H1 (cell line): ENCODE results near the gene BRD3OS. TPM values are rescaled to one million over a fixed set of nuclear protein-coding genes. Genes with fewer than 3 reads are reported as not detected.

Source experiments
- CTCF ChIA-PET: fragments of 300-600 bp; sonication (Branson Sonifier 250); formaldehyde crosslinking; loops from one replicate; lab custom pipeline; 2021; ENCODE audit not compliant: partially characterized antibody; lab: Charles Lee
- POLR2A ChIA-PET: fragments of 300-600 bp; sonication (Branson Sonifier 250); formaldehyde crosslinking; loops from one replicate; lab custom pipeline; 2021; ENCODE audit warnings: inconsistent platforms; ENCODE audit not compliant: partially characterized antibody; lab: Charles Lee
- DNase-seq, 2 experiments: peaks; one replicate each; pipeline versions ENCODE4 v3.0.0 to v3.0.0-alpha.2; 2010 to 2022; ENCODE audit warnings: low spot score in 2 of 2, low read depth in 1 of 2, mixed read lengths in 1 of 2
- FAIRE-seq: peaks from 2 replicates; lab custom pipeline; 2011; peaks lifted over from hg19 to GRCh38; lab: Jason Lieb, UNC
- H2AFZ ChIP-seq: 2 replicates; pipeline ENCODE4 v1.8.1; 2012; ENCODE audit warnings: low read length, inconsistent platforms
- H2AK5ac ChIP-seq: 2 replicates; pipeline ENCODE4 v1.6.1; 2013; ENCODE audit warnings: low read depth, low read length
- H2BK120ac ChIP-seq: replicated peaks from 2 replicates; pipeline ENCODE3; 2013; ENCODE audit warnings: low read depth, low read length, inconsistent platforms
- H2BK12ac ChIP-seq: 2 replicates; pipeline ENCODE4 v1.6.1; 2013; ENCODE audit warnings: low read depth, low read length
- H2BK15ac ChIP-seq: 2 replicates; pipeline ENCODE4 v1.6.1; 2013; ENCODE audit warnings: low read length
- H2BK20ac ChIP-seq: 2 replicates; pipeline ENCODE4 v1.6.1; 2013; ENCODE audit warnings: low read length
- H2BK5ac ChIP-seq: 2 replicates; pipeline ENCODE4 v1.6.1; 2013; ENCODE audit warnings: low read depth, low read length
- H3K14ac ChIP-seq: 2 replicates; pipeline ENCODE4 v1.6.1; 2013; ENCODE audit warnings: inconsistent platforms; ENCODE audit not compliant: insufficient read length
- H3K18ac ChIP-seq: 2 replicates; pipeline ENCODE4 v1.6.1; 2013; ENCODE audit warnings: low read length; ENCODE audit errors: extremely low read depth
- H3K23ac ChIP-seq: 2 replicates; pipeline ENCODE4 v1.6.1; 2013; ENCODE audit warnings: inconsistent platforms; ENCODE audit not compliant: insufficient read length
- H3K23me2 ChIP-seq: 2 replicates; pipeline ENCODE4 v1.6.1; 2013; ENCODE audit warnings: low read depth, low read length
- H3K27ac ChIP-seq: 2 replicates; pipeline ENCODE4 v1.6.1; 2011; ENCODE audit warnings: low read depth, low read length, inconsistent platforms
- H3K27me3 ChIP-seq, 4 experiments: replicated peaks in 1 of 4; 1 replicate in 1 of 4; 2 replicates in 3 of 4; pipeline versions ENCODE4 v1.6.1 to v1.8.1; 2011 to 2013; ENCODE audit warnings: low read length in 3 of 4, mild to moderate bottlenecking in 3 of 4, inconsistent platforms in 2 of 4, mixed read lengths in 2 of 4, moderate library complexity in 1 of 4; ENCODE audit not compliant: control insufficient read depth in 3 of 4, insufficient read depth in 3 of 4; ENCODE audit errors: extremely low read depth in 1 of 4
- H3K36me3 ChIP-seq, 4 experiments: 2 replicates each; pipeline versions ENCODE4 v1.6.1 to v1.8.1; 2011 to 2013; ENCODE audit warnings: mild to moderate bottlenecking in 4 of 4, low read length in 3 of 4, moderate library complexity in 2 of 4, control low read depth in 1 of 4, inconsistent platforms in 1 of 4; ENCODE audit not compliant: insufficient read depth in 4 of 4, control insufficient read depth in 2 of 4
- H3K4ac ChIP-seq: replicated peaks from 2 replicates; pipeline ENCODE3; 2013; ENCODE audit warnings: low read length, low read depth, mixed read lengths, inconsistent platforms; ENCODE audit not compliant: insufficient read length
- H3K4me1 ChIP-seq, 4 experiments: replicated peaks in 1 of 4; 1 replicate in 1 of 4; 2 replicates in 3 of 4; pipeline versions ENCODE4 v1.6.1 to v1.8.1; 2011 to 2013; ENCODE audit warnings: low read length in 3 of 4, inconsistent platforms in 2 of 4, mixed read lengths in 1 of 4; ENCODE audit not compliant: insufficient read depth in 4 of 4, control insufficient read depth in 3 of 4
- H3K4me2 ChIP-seq, 2 experiments: 2 replicates each; pipeline versions ENCODE4 v1.6.1 to v1.8.1; 2011 to 2013; ENCODE audit warnings: low read depth in 2 of 2, low read length in 2 of 2, control low read depth in 1 of 2, inconsistent platforms in 1 of 2, mild to moderate bottlenecking in 1 of 2; ENCODE audit not compliant: insufficient read depth in 1 of 2
- H3K4me3 ChIP-seq, 4 experiments: fragments of 200-600, 300-600 bp in 1 of 4; sonication (generic), shearing (Covaris generic), sonication (Bioruptor Twin) in 1 of 4; 2 replicates each; pipeline versions ENCODE4 v1.5.1 to v1.8.1; 2011 to 2016; ENCODE audit warnings: low read length in 4 of 4, low read depth in 3 of 4, control low read depth in 2 of 4, inconsistent platforms in 2 of 4, mild to moderate bottlenecking in 2 of 4, mixed read lengths in 1 of 4, moderate library complexity in 1 of 4; ENCODE audit not compliant: insufficient read depth in 2 of 4; ENCODE audit errors: extremely low read depth in 1 of 4
- H3K56ac ChIP-seq: replicated peaks from 2 replicates; pipeline ENCODE3; 2013; ENCODE audit warnings: low read depth, mild to moderate bottlenecking, mixed read lengths, low read length, inconsistent platforms; ENCODE audit not compliant: insufficient read length
- H3K79me1 ChIP-seq: 2 replicates; pipeline ENCODE4 v1.6.1; 2013; ENCODE audit warnings: low read depth, low read length, control low read depth
- H3K79me2 ChIP-seq, 2 experiments: 2 replicates each; pipeline versions ENCODE4 v1.6.1 to v1.8.1; 2012 to 2013; ENCODE audit warnings: low read length in 2 of 2, mild to moderate bottlenecking in 2 of 2, inconsistent platforms in 1 of 2; ENCODE audit not compliant: insufficient read depth in 2 of 2, control insufficient read depth in 1 of 2
- H3K9ac ChIP-seq, 4 experiments: replicated peaks in 1 of 4; 1 replicate in 1 of 4; 2 replicates in 3 of 4; pipeline versions ENCODE4 v1.6.1 to v1.8.1; 2011 to 2013; ENCODE audit warnings: low read depth in 3 of 4, low read length in 3 of 4, control low read depth in 2 of 4, mild to moderate bottlenecking in 2 of 4, moderate library complexity in 2 of 4, inconsistent platforms in 1 of 4; ENCODE audit errors: extremely low read depth in 1 of 4
- H3K9me3 ChIP-seq, 2 experiments: 2 replicates each; pipeline versions ENCODE4 v1.6.1 to v1.8.1; 2012 to 2013; ENCODE audit warnings: mild to moderate bottlenecking in 2 of 2, moderate library complexity in 2 of 2, control low read depth in 1 of 2, inconsistent platforms in 1 of 2, low read depth in 1 of 2, low read length in 1 of 2, mixed read lengths in 1 of 2; ENCODE audit not compliant: insufficient read depth in 2 of 2
- H4K20me1 ChIP-seq, 2 experiments: replicated peaks in 1 of 2; 2 replicates each; pipeline versions ENCODE3 to v1.8.1; 2011 to 2013; ENCODE audit warnings: inconsistent platforms in 2 of 2, low read length in 2 of 2, mild to moderate bottlenecking in 1 of 2; ENCODE audit not compliant: insufficient read depth in 2 of 2, control insufficient read depth in 1 of 2
- H4K5ac ChIP-seq: 2 replicates; pipeline ENCODE4 v1.6.1; 2013; ENCODE audit warnings: low read length, low read depth, mixed read lengths, inconsistent platforms; ENCODE audit not compliant: insufficient read length
- H4K8ac ChIP-seq: 2 replicates; pipeline ENCODE4 v1.8.0; 2013; ENCODE audit warnings: mild to moderate bottlenecking, moderate library complexity, low read length, inconsistent platforms; ENCODE audit not compliant: insufficient read depth; ENCODE audit errors: extremely low read depth
- H4K91ac ChIP-seq: replicated peaks from 2 replicates; pipeline ENCODE3; 2013; ENCODE audit warnings: low read length, mixed read lengths, inconsistent platforms; ENCODE audit not compliant: insufficient read length
- ASH2L ChIP-seq: fragments of 200-600, 300-600 bp; sonication (generic); IDR thresholded peaks from one replicate; pipeline ENCODE4 v1.7.1; 2017; ENCODE audit warnings: low read length
- CEBPB ChIP-seq: IDR thresholded peaks from 2 replicates; pipeline ENCODE4 v1.6.1; 2012; ENCODE audit warnings: low read depth, low read length
- CREB1 ChIP-seq: IDR thresholded peaks from 2 replicates; pipeline ENCODE4 v1.6.1; 2012; ENCODE audit warnings: inconsistent platforms
- EGR1 ChIP-seq: IDR thresholded peaks from 2 replicates; pipeline ENCODE4 v1.6.1; 2011; ENCODE audit warnings: low read depth, low read length, borderline replicate concordance
- EP300 ChIP-seq, 2 experiments: IDR thresholded peaks; 1 replicate in 1 of 2; 2 replicates in 1 of 2; pipeline ENCODE4 v1.6.1; 2011 to 2012; ENCODE audit warnings: low read depth in 2 of 2, low read length in 2 of 2, mild to moderate bottlenecking in 2 of 2, borderline replicate concordance in 1 of 2, inconsistent platforms in 1 of 2, moderate library complexity in 1 of 2
- GABPA ChIP-seq: IDR thresholded peaks from 2 replicates; pipeline ENCODE4 v1.6.1; 2011; ENCODE audit warnings: mild to moderate bottlenecking, low read length, moderate library complexity, borderline replicate concordance; ENCODE audit not compliant: insufficient read depth
- HDAC2 ChIP-seq, 2 experiments: fragments of 300-600 bp in 1 of 2; sonication (generic) in 1 of 2; IDR thresholded peaks; 2 replicates each; pipeline ENCODE4 v1.6.1; 2011 to 2012; ENCODE audit warnings: low read depth in 2 of 2, low read length in 2 of 2, mild to moderate bottlenecking in 2 of 2, moderate library complexity in 2 of 2, borderline replicate concordance in 1 of 2, inconsistent platforms in 1 of 2
- JUN ChIP-seq: IDR thresholded peaks from 2 replicates; pipeline ENCODE4 v1.6.1; 2011; ENCODE audit warnings: low read depth, mild to moderate bottlenecking, improper control_type of control experiment, low read length
- KDM1A ChIP-seq: fragments of 200-600, 300-600 bp; sonication (generic); IDR thresholded peaks from 2 replicates; pipeline ENCODE4 v1.7.1; 2016; ENCODE audit warnings: mild to moderate bottlenecking, low read length, borderline replicate concordance
- NANOG ChIP-seq: IDR thresholded peaks from 2 replicates; pipeline ENCODE4 v1.6.1; 2011; ENCODE audit warnings: low read length, low read depth, mild to moderate bottlenecking, inconsistent platforms; ENCODE audit not compliant: insufficient read depth, poor library complexity, severe bottlenecking
- SIX5 ChIP-seq: IDR thresholded peaks from 2 replicates; pipeline ENCODE4 v1.6.1; 2011; ENCODE audit warnings: mild to moderate bottlenecking, low read depth, low read length
- SP4 ChIP-seq: IDR thresholded peaks from 2 replicates; pipeline ENCODE4 v1.6.1; 2012; ENCODE audit warnings: low read length, inconsistent platforms
- TCF12 ChIP-seq: IDR thresholded peaks from 2 replicates; pipeline ENCODE4 v1.6.1; 2011; ENCODE audit warnings: low read depth, mild to moderate bottlenecking, low read length
- TEAD4 ChIP-seq: IDR thresholded peaks from 2 replicates; pipeline ENCODE4 v1.6.1; 2012; ENCODE audit warnings: low read depth, low read length, inconsistent platforms, mixed read lengths
- WGBS, 2 experiments: shearing (Covaris generic) in 1 of 2; methylation state at CpG; one replicate each; pipeline versions ENCODE4 v1.1.6 to v1.1.7; 2013 to 2015; ENCODE audit warnings: low lambda C conversion rate in 2 of 2, mixed read lengths in 2 of 2, inconsistent platforms in 1 of 2, low coverage in 1 of 2, missing lambda C conversion rate in 1 of 2; ENCODE audit not compliant: insufficient replicate concordance in 2 of 2, insufficient coverage in 1 of 2, insufficient read length in 1 of 2; ENCODE audit errors: extremely low coverage in 1 of 2, missing lambda C conversion rate in 1 of 2; 5-methylcytosine and 5-hydroxymethylcytosine counted together
- polyA plus RNA-seq, 7 experiments: library from polyadenylated mRNA; depleted of rRNA in 3 of 7; stranded (reverse) in 5 of 7; unstranded in 2 of 7; fragments of >200 nt in 5 of 7; fragments of 200-250 nt in 2 of 7; gene quantifications; 1 replicate in 5 of 7; 2 replicates in 1 of 7; 4 replicates in 1 of 7; pipeline versions ENCODE4 v1.2.1 to v1.2.3, GENCODE V29; 2011 to 2013; ENCODE audit warnings: missing spikeins in 2 of 7, mixed read lengths in 2 of 7
- total RNA-seq: library from RNA; stranded (reverse); fragmentation: NEBNext Ultra II Directional; extraction: Animal tissue kit (Norgen Biotek cat#: 25700); gene quantifications from 2 replicates; pipeline ENCODE4 v1.2.1, GENCODE V29; 2021
- TF ChIP-seq, protein P1 (sequence below): IDR thresholded peaks from 2 replicates; pipeline ENCODE4 v1.6.1; 2012; ENCODE audit warnings: inconsistent platforms

BRD3OS gene
- total and polyA plus RNA-seq, 2 of the 8 experiments (the other 6 are each of a cell fraction or from before 2014, with no cell fraction given), result 12.7 to 20.2 TPM

DNA sequence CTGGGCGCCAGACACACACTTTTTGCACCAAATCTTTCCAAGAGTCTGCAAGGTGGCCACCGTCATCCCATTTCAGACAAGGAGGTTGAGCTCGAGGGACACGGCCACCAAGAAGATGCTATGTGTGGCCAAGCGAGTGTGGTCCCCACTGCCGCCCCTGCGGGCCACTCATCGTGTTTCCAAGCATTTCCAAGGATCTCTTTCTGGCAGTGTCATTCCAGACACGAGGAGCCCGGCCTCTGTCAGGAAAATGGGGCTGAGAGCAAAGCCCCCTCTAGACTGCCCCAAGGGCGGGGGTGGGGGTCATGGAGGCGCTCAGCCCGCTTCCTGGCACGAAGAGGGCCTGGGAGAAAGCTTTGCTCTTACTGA, 43.7 kb upstream of the BRD3OS start:
- no peak overlapping the region for H2BK120ac ChIP-seq
- peaks cover 37 to 56% of the 10 kb centered on the region in 2 experiments for H4K20me1 ChIP-seq
- H2BK15ac ChIP-seq, result no peak overlapping the region
- no peak overlapping the region for H3K56ac ChIP-seq
- no peaks in the 10 kb centered on the region for H3K9me3 ChIP-seq
- H3K4ac ChIP-seq, result no peak overlapping the region
- H3K36me3 ChIP-seq, result no peaks in the 10 kb centered on the region
- H3K79me2 ChIP-seq, result peaks cover 19 to 98% of the 10 kb centered on the region in 2 experiments; a peak in 3 of 4 replicates
- H3K4me2 ChIP-seq, result no peak overlapping the region
- H3K27me3 ChIP-seq, result no peaks in the 10 kb centered on the region
- peaks cover 23% of the 10 kb centered on the region for H3K79me1 ChIP-seq
- CTCF ChIA-PET, result interaction anchor here (1.3 to 3.7 kb wide), 2 partner anchors 13 to 57 kb away, joined by 3 to 21 read pairs; no protein-coding TSS in a partner anchor
- H3K23ac ChIP-seq, result no peak overlapping the region
- H4K5ac ChIP-seq, result no peak overlapping the region
- H4K91ac ChIP-seq, result no peak overlapping the region
- no peak overlapping the region for H3K9ac ChIP-seq
- peaks cover 0 to 16% (median 7%) of the 10 kb centered on the region in 4 experiments; a peak in 5 of 7 replicates for H3K4me1 ChIP-seq
- TF ChIP-seq TEAD4 (no peak), SP4 (no peak), ASH2L (no peak), EGR1 (no peak), HDAC2 (IDR thresholded peaks at IDR 0.05; ENCODE audit: borderline replicate concordance in 1 of 2, low read depth in 2 of 2, low read length in 2 of 2) (no peak), CREB1 (no peak), TCF12 (no peak), GABPA (no peak), JUN (no peak), KDM1A (no peak), SIX5 (no peak), NANOG (no peak), CEBPB (no peak), EP300 (IDR thresholded peaks at IDR 0.05; ENCODE audit: borderline replicate concordance in 1 of 2, low read depth in 2 of 2, low read length in 2 of 2) (no peak)
- TF ChIP-seq, protein P1, sequence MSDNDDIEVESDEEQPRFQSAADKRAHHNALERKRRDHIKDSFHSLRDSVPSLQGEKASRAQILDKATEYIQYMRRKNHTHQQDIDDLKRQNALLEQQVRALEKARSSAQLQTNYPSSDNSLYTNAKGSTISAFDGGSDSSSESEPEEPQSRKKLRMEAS, result no peak
- H3K18ac ChIP-seq, result no peak overlapping the region
- WGBS, 2 experiments, result 91% methylated on average over 14 of the region's 14 CpGs; no CpG with 5 or more reads in 1 of the 2 experiments
- H2AFZ ChIP-seq, result no peak overlapping the region
- H2BK20ac ChIP-seq, result no peak overlapping the region
- no peaks in the 10 kb centered on the region for H3K23me2 ChIP-seq
- H2BK12ac ChIP-seq, result no peak overlapping the region
- H2BK5ac ChIP-seq, result no peak overlapping the region
- no peak overlapping the region for H3K27ac ChIP-seq
- H4K8ac ChIP-seq, result no peak overlapping the region
- DNase-seq (no peak), FAIRE-seq (no peak)
- no peak overlapping the region for H3K14ac ChIP-seq
- H3K4me3 ChIP-seq, result no peak overlapping the region
- H2AK5ac ChIP-seq, result no peak overlapping the region
- POLR2A ChIA-PET, result no interaction called here
